ENCODE results near the gene P2RY11. TPM values are rescaled to one million over a fixed set of nuclear protein-coding genes. Genes with fewer than 3 reads are reported as not detected.

Gene P2RY11
- total and polyA plus RNA-seq, 2 donors (not counting 1 experiment from before 2014, with no cell fraction given) = 25.8 to 27.1 TPM

GRCh38 chr19:10114651-10115391 is 3.3 kb downstream of the P2RY11 start:
- peaks cover 0 to 52% of the 10 kb centered on the region in 2 experiments for H3K36me3 ChIP-seq (replicated peaks in 1 of 2; ENCODE audit: control extremely low read depth in 1 of 2, control insufficient read depth in 1 of 2, extremely low read depth in 1 of 2, insufficient read depth in 2 of 2, low read length in 1 of 2)
- no peak overlapping the region for H3K4me3 ChIP-seq (ENCODE audit: control extremely low read depth in 1 of 5, extremely low read depth in 1 of 5, insufficient read depth in 1 of 5, low read depth in 2 of 5, low read length in 4 of 5)
- H3K4me2 ChIP-seq (replicated peaks; ENCODE audit: low read depth, low read length, poor library complexity, severe bottlenecking) = no peak overlapping the region
- H3K27ac Mint-ChIP-seq = peak overlapping the region; percentile 50
- peaks cover 81% of the 10 kb centered on the region for H4K20me1 ChIP-seq (ENCODE audit: control insufficient read depth, insufficient read depth, low read length, poor library complexity, severe bottlenecking)
- TF ChIP-seq EZH2 (IDR thresholded peaks at IDR 0.05; ENCODE audit: borderline replicate concordance, insufficient read depth, low read depth, low read length, poor library complexity, severe bottlenecking) = no peak
- TF ChIP-seq CTCF (IDR thresholded peaks at IDR 0.05) = no peak
- ATAC-seq (ENCODE audit: low read depth) = no peak
- peaks cover 36 to 45% of the 10 kb centered on the region in 2 donors for H3K4me1 ChIP-seq (ENCODE audit: control insufficient read depth in 2 of 2, insufficient read depth in 2 of 2, low read length in 2 of 2)
- no peaks in the 10 kb centered on the region for H3K27me3 Mint-ChIP-seq
- 88% methylated on average over 21 of the region's 26 CpGs for WGBS (ENCODE audit: insufficient coverage)
- H3K79me2 ChIP-seq (ENCODE audit: control insufficient read depth, insufficient read depth, low read length) = peaks cover 34% of the 10 kb centered on the region
- intact Hi-C loops (cut with micrococcal nuclease) = no loop called here
- ChIA-PET CTCF (interaction anchor here (0.6 to 15.9 kb wide), 7 partner anchors 13 to 519 kb away, joined by 3 to 263 read pairs (median 4); partner anchors contain the start of genes ANGPTL6, MRPL4 and PPAN), POLR2A (interaction anchor here (0.6 to 6.6 kb wide), 4 partner anchors 13 to 311 kb away, joined by 3 to 62 read pairs (median 15); partner anchors contain the start of gene ANGPTL6)
- H3K27ac ChIP-seq (ENCODE audit: low read length in 2 of 2) = no peak overlapping the region
- DNase-seq = no peak
- H3K9ac ChIP-seq (ENCODE audit: low read length) = no peak overlapping the region
- no peak overlapping the region for H3K4me3 Mint-ChIP-seq
- no peak overlapping the region for H2AFZ ChIP-seq (ENCODE audit: insufficient read depth, low read depth, low read length, poor library complexity, severe bottlenecking)
- peaks cover 0 to 6% (median 0%) of the 10 kb centered on the region in 3 donors for H3K9me3 ChIP-seq (ENCODE audit: control extremely low read depth in 1 of 3, control insufficient read depth in 2 of 3, insufficient read depth in 1 of 3, low read length in 2 of 3)
- H3K9me3 Mint-ChIP-seq (ENCODE audit: insufficient read depth) = no peaks in the 10 kb centered on the region
- H3K27me3 ChIP-seq (replicated peaks in 1 of 4; ENCODE audit: control extremely low read depth in 1 of 4, control insufficient read depth in 3 of 4, insufficient read depth in 4 of 4, low read length in 3 of 4) = no peaks in the 10 kb centered on the region
- peaks cover 48% of the 10 kb centered on the region for H3K4me1 Mint-ChIP-seq

Measured in B cell (primary cell).